Eye (tissue), 1 donor: ENCODE measurements around the gene SLC41A2.
"Not testable (repeated sequence)": the region's sequence is repeated elsewhere in the genome, so short reads cannot be mapped to it uniquely, and the experiment has no call there.

Experiments used
- DNase-seq: peaks from one replicate; pipeline ENCODE4 v3.0.0-alpha.2; 2015

SLC41A2 gene

GRCh38 chr12:104958001-104958804 lies at the start of gene SLC41A2:
Gene SLC41A2 (minus strand): TSS chr12:104958290. CDS start chr12:104928527, 29,763 bp downstream.
- DNase-seq, result peak; percentile 90

- no peak for DNase-seq
Observed at GRCh38 chr12:105001476-105001875, 43.4 kb upstream of the SLC41A2 start.

- no peak for DNase-seq
Observed at GRCh38 chr12:104999347-104999685, 41.2 kb upstream of the SLC41A2 start.

GRCh38 chr12:104998423-104999346 lies 40.6 kb upstream of the SLC41A2 start:
- DNase-seq, result no peak

GRCh38 chr12:104997541-104997940 lies 39.5 kb upstream of the SLC41A2 start:
- DNase-seq, result no peak

- DNase-seq, result no peak
Observed at GRCh38 chr12:104994336-104994735, 36.2 kb upstream of the SLC41A2 start.

GRCh38 chr12:104991565-104992128 lies 33.6 kb upstream of the SLC41A2 start:
- DNase-seq, result no peak

GRCh38 chr12:104990950-104991349 lies 32.9 kb upstream of the SLC41A2 start:
- no peak for DNase-seq

- peak; percentile 97 for DNase-seq
Observed at GRCh38 chr12:104986022-104986941, 28.2 kb upstream of the SLC41A2 start, which contains the start of gene NOPCHAP1. Gene NOPCHAP1 (plus strand): TSS chr12:104986316. CDS start chr12:104986353, 37 bp downstream.

GRCh38 chr12:104985206-104985605 lies 27.1 kb upstream of the SLC41A2 start:
- no peak for DNase-seq

- not testable (repeated sequence) for DNase-seq
Observed at GRCh38 chr12:104977688-104978087, 19.6 kb upstream of the SLC41A2 start.

GRCh38 chr12:104976703-104977102 lies 18.6 kb upstream of the SLC41A2 start:
- no peak for DNase-seq

GRCh38 chr12:104975587-104976343 lies 17.7 kb upstream of the SLC41A2 start:
- DNase-seq, result no peak

- DNase-seq, result no peak
Observed at GRCh38 chr12:104974626-104975290, 16.7 kb upstream of the SLC41A2 start.

GRCh38 chr12:104973250-104973649 lies 15.2 kb upstream of the SLC41A2 start:
- no peak for DNase-seq

- DNase-seq, result no peak
Observed at GRCh38 chr12:104971306-104971705, 13.2 kb upstream of the SLC41A2 start.

GRCh38 chr12:104969343-104969742 lies 11.3 kb upstream of the SLC41A2 start:
- no peak for DNase-seq

- no peak for DNase-seq
Observed at GRCh38 chr12:104966677-104967076, 8.6 kb upstream of the SLC41A2 start.

- no peak for DNase-seq
Observed at GRCh38 chr12:104964856-104965205, 6.7 kb upstream of the SLC41A2 start.

GRCh38 chr12:104964167-104964855 lies 6.2 kb upstream of the SLC41A2 start:
- DNase-seq, result peak; percentile 65
